ENCODE results near the gene CGB1. TPM values are rescaled to one million over a fixed set of nuclear protein-coding genes. Genes with fewer than 3 reads are reported as not detected.

The CGB1 gene
- total and polyA plus RNA-seq, 4 donors, result not detected

GRCh38 chr19:49014870-49015255 is 21.8 kb downstream of the CGB1 start:
- no peaks in the 10 kb centered on the region for H3K27me3 ChIP-seq (ENCODE audit: control insufficient read depth in 4 of 4, insufficient read depth in 4 of 4, low read length in 3 of 4)
- no peak for DNase-seq (ENCODE audit: low spot score)
- H3K27ac ChIP-seq (ENCODE audit: low read depth in 1 of 2, low read length in 2 of 2), result no peak overlapping the region
- no peak overlapping the region for H3K9ac ChIP-seq (ENCODE audit: low read depth in 1 of 2, low read length in 2 of 2)
- no peaks in the 10 kb centered on the region for H3K9me3 ChIP-seq (ENCODE audit: control insufficient read depth in 4 of 4, low read length in 3 of 4)
- peaks cover 5 to 22% (median 16%) of the 10 kb centered on the region in 4 donors for H3K4me1 ChIP-seq (ENCODE audit: control insufficient read depth in 4 of 4, insufficient read depth in 4 of 4, low read length in 3 of 4)
- TF ChIP-seq HNF4G (IDR thresholded peaks at IDR 0.05) (no peak), MAX (IDR thresholded peaks at IDR 0.05) (no peak), FOXA1 (IDR thresholded peaks at IDR 0.05) (no peak), ATF3 (IDR thresholded peaks at IDR 0.05) (no peak), REST (IDR thresholded peaks at IDR 0.05) (no peak), NR2F2 (IDR thresholded peaks at IDR 0.05) (no peak), SP1 (IDR thresholded peaks at IDR 0.05) (no peak), RXRA (IDR thresholded peaks at IDR 0.05) (no peak), FOXA2 (IDR thresholded peaks at IDR 0.05) (no peak), JUND (IDR thresholded peaks at IDR 0.05) (no peak), CTCF (IDR thresholded peaks at IDR 0.05; ENCODE audit: low read depth, low read length, missing input control) (no peak), ZBTB33 (IDR thresholded peaks at IDR 0.05) (no peak), EGR1 (IDR thresholded peaks at IDR 0.05; ENCODE audit: low read depth in 2 of 2) (no peak), TAF1 (conservative IDR thresholded peaks at IDR 0.05) (no peak), YY1 (IDR thresholded peaks at IDR 0.05) (no peak), GABPA (IDR thresholded peaks at IDR 0.05 in 1 of 2, conservative IDR thresholded peaks at IDR 0.05 in 1 of 2) (no peak), RAD21 (IDR thresholded peaks at IDR 0.05) (no peak), HNF4A (conservative IDR thresholded peaks at IDR 0.05) (no peak)
- H3K36me3 ChIP-seq (ENCODE audit: control insufficient read depth in 4 of 4, insufficient read depth in 3 of 4, low read depth in 1 of 4, low read length in 3 of 4), result peaks cover 4 to 39% (median 9%) of the 10 kb centered on the region in 4 donors
- H3K4me3 ChIP-seq (ENCODE audit: low read depth in 1 of 3, low read length in 3 of 3), result no peak overlapping the region
- 96% methylated on average over 18 of the region's 18 CpGs for WGBS
